ENCODE results near the gene APOH. TPM values are rescaled to one million over a fixed set of nuclear protein-coding genes. Genes with fewer than 3 reads are reported as not detected.

The APOH gene
- total and polyA plus RNA-seq, 12 donors: 0.11 to 1.7 (median 1.5) TPM; not detected in 7

GRCh38 chr17:66235377-66235994 lies 6.3 kb upstream of the APOH start:
- Histone ChIP-seq H3K27me3 (no peaks in the 10 kb centered on the region), H3K27ac (no peak overlapping the region), H3K4me3 (no peak overlapping the region), H3K36me3 (replicated peaks in 1 of 2) (no peaks in the 10 kb centered on the region), H3K9me3 (replicated peaks in 1 of 3) (no peaks in the 10 kb centered on the region), H3K4me1 (replicated peaks in 1 of 2) (peaks cover 0 to 4% of the 10 kb centered on the region in 2 donors)
- WGBS, 4 donors: 93 to 95% (median 94%) methylated on average over 3 of the region's 3 CpGs
- DNase-seq: no peak
- TF ChIP-seq CTCF (IDR thresholded peaks at IDR 0.05) (no peak), POLR2A (IDR thresholded peaks at IDR 0.05) (no peak)
- intact Hi-C loops (cut with DNase I): no loop called here

- Histone ChIP-seq H3K4me1 (replicated peaks in 1 of 2) (peaks cover 0 to 4% of the 10 kb centered on the region in 2 donors), H3K27me3 (no peaks in the 10 kb centered on the region), H3K27ac (no peak overlapping the region), H3K36me3 (replicated peaks in 1 of 2) (no peaks in the 10 kb centered on the region), H3K9me3 (replicated peaks in 1 of 3) (no peaks in the 10 kb centered on the region), H3K4me3 (no peak overlapping the region)
- DNase-seq: no peak
- whole genome bisulfite sequencing, 4 donors: 85 to 97% (median 93%) methylated on average over 3 of the region's 3 CpGs
- intact Hi-C loops (cut with DNase I): no loop called here
- TF ChIP-seq POLR2A (IDR thresholded peaks at IDR 0.05) (no peak), CTCF (IDR thresholded peaks at IDR 0.05) (no peak)
These were observed 5.4 kb upstream of the APOH start for GRCh38 chr17:66234611-66235010.

DNA sequence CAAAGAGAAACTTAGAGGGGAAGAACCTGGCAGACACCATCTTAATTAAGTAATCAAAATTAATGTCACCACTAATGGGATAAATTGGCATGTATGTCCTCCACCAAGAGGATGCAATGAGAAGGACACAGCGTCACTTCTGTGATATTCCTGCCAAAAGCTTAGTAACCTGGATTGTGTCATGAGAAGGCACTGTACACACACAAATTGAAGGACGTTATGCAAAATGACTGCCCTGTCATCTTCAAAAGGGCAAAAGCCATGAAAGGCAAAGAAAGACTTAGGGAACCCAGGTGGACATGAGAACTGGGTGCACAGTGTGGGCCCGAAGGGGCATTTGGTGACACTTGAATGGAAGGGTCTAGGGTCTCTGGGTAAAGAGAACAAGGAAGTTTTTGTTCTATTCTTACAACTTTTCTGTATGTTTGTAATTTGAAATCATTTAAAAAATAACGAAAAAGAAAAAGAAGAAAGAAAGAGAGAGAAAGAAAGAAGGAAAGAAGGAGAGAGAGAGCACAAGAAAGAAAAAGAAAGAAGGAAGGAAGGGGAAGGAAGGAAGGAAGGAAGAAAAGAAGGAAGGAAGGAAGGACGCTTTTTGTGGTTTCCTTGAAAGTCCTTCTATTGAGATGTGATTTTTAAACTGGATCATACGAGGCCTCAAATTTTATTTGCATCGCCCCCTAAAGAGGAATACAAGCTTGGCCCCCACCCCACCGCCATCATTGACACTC lies 4.0 kb upstream of the APOH start:
- peak in 1 of 7 donors; percentile 16 for DNase-seq
- H3K9me3 ChIP-seq (replicated peaks in 1 of 3): no peaks in the 10 kb centered on the region
- H3K27me3 ChIP-seq: no peaks in the 10 kb centered on the region
- no peak overlapping the region for H3K4me3 ChIP-seq
- H3K4me1 ChIP-seq (replicated peaks in 1 of 2): peaks cover 0 to 4% of the 10 kb centered on the region in 2 donors
- WGBS, 4 donors: 71 to 74% (median 72%) methylated on average over 8 of the region's 8 CpGs
- TF ChIP-seq CTCF (IDR thresholded peaks at IDR 0.05): no peak
- no peak for TF ChIP-seq POLR2A (IDR thresholded peaks at IDR 0.05)
- intact Hi-C loops (cut with DNase I): no loop called here
- H3K27ac ChIP-seq: no peak overlapping the region
- H3K36me3 ChIP-seq (replicated peaks in 1 of 2): no peaks in the 10 kb centered on the region

DNA sequence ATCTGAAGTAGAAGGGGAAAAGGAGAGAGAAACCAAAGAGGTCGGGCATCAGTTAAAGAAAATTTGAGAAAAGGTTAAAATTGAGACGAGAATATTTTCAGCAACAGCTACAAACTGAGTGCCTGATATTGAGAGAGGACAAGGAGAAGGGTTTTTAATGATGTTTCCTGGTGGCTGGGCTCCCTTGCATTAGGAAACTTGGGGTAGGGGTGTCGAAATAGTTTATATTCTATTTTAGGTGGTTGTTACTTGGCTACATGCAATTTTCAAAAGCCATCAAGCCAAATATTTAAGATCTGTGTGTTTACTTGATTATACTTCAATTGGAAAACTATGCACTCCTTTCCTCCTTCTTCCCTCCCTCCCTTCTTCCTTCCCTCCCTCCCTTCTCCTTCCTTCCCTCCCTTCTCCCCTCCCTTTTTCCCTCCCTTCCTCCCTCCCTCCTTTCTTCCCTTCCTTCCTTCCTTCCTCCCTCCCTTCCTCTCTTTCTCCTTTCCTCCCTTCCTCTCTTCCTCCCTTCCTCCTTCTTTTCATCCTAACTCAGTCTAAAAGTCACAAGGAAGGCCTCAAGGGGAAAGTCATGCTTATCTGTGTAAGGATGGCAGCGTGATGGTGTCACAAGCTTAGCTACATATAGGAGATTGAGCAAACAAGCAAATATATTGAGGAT lies 1.8 kb upstream of the APOH start:
- Histone ChIP-seq H3K4me3 (no peak overlapping the region), H3K27ac (no peak overlapping the region), H3K36me3 (replicated peaks in 1 of 2) (no peaks in the 10 kb centered on the region), H3K27me3 (no peaks in the 10 kb centered on the region), H3K9me3 (replicated peaks in 1 of 3) (no peaks in the 10 kb centered on the region), H3K4me1 (replicated peaks in 1 of 2) (peaks cover 0 to 4% of the 10 kb centered on the region in 2 donors)
- WGBS, 4 donors: 77 to 85% (median 81%) methylated on average over 4 of the region's 4 CpGs
- intact Hi-C loops (cut with DNase I): no loop called here
- no peak for TF ChIP-seq POLR2A (IDR thresholded peaks at IDR 0.05)
- no peak for TF ChIP-seq CTCF (IDR thresholded peaks at IDR 0.05)
- DNase-seq: no peak

All from adrenal gland (tissue), 12 donors.